Smooth muscle cell (in vitro differentiated cells): ENCODE data around the gene SESN3. TPM values are rescaled to one million over a fixed set of nuclear protein-coding genes. Genes with fewer than 3 reads are reported as not detected.

Experiments
- DNase-seq: peaks from one replicate; lab custom pipeline; 2025; ENCODE audit not compliant: unreplicated experiment; lab: John Stamatoyannopoulos, UW
- H2AFZ ChIP-seq: fragments of 200-600 bp; sonication (generic); 2 replicates; pipeline ENCODE4 v1.6.0; 2016; ENCODE audit warnings: antibody characterized with exemption, low read depth, mild to moderate bottlenecking
- H3F3A ChIP-seq: fragments of 200-600 bp; sonication (generic); 2 replicates; pipeline ENCODE4 v1.6.0; 2017; ENCODE audit warnings: antibody characterized with exemption, low read depth
- H3K27ac ChIP-seq: fragments of 200-600 bp; sonication (generic); 2 replicates; pipeline ENCODE4 v1.5.1; 2016; ENCODE audit warnings: low read depth, mild to moderate bottlenecking
- H3K27me3 ChIP-seq: fragments of 200-600 bp; sonication (generic); 2 replicates; pipeline ENCODE4 v1.6.1; 2016; ENCODE audit warnings: low read depth, mild to moderate bottlenecking
- H3K36me3 ChIP-seq: fragments of 200-600 bp; sonication (generic); 2 replicates; pipeline ENCODE4 v1.5.1; 2016; ENCODE audit warnings: low read depth
- H3K4me1 ChIP-seq: fragments of 200-600 bp; sonication (generic); 2 replicates; pipeline ENCODE4 v1.5.1; 2016; ENCODE audit warnings: low read depth
- H3K4me2 ChIP-seq: fragments of 200-600 bp; sonication (generic); 2 replicates; pipeline ENCODE4 v1.6.0; 2016; ENCODE audit warnings: mild to moderate bottlenecking
- H3K4me3 ChIP-seq: fragments of 200-600 bp; sonication (generic); 2 replicates; pipeline ENCODE4 v1.5.1; 2016; ENCODE audit warnings: mild to moderate bottlenecking
- H3K79me2 ChIP-seq: fragments of 200-600 bp; sonication (generic); 2 replicates; pipeline ENCODE4 v1.6.0; 2016; ENCODE audit warnings: low read depth, mild to moderate bottlenecking
- H3K9ac ChIP-seq: fragments of 200-600 bp; sonication (generic); 2 replicates; pipeline ENCODE4 v1.6.0; 2016; ENCODE audit warnings: low read depth
- H3K9me3 ChIP-seq: fragments of 200-600 bp; sonication (generic); replicated peaks from 2 replicates; pipeline ENCODE4 v1.5.1; 2016; ENCODE audit warnings: low read depth
- H4K20me1 ChIP-seq: fragments of 200-600 bp; sonication (generic); 2 replicates; pipeline ENCODE4 v1.6.0; 2016; ENCODE audit warnings: low read depth
- CTCF ChIP-seq: fragments of 200-600 bp; sonication (generic); IDR thresholded peaks from 2 replicates; pipeline ENCODE4 v1.5.1; 2017; ENCODE audit warnings: borderline replicate concordance, mild to moderate bottlenecking, antibody characterized with exemption; ENCODE audit not compliant: insufficient read depth, poor library complexity, severe bottlenecking
- WGBS: methylation state at CpG from one replicate; pipeline ENCODE4 v1.1.7; 2016; ENCODE audit warnings: low lambda C conversion rate; 5-methylcytosine and 5-hydroxymethylcytosine counted together
- polyA plus RNA-seq: library from polyadenylated mRNA; unstranded; fragments of >200 nt; fragmentation: Nextera tagmentation; extraction: Ambion mirVana; gene quantifications from 2 replicates; pipeline ENCODE4 v1.2.1, GENCODE V29; 2016
- total RNA-seq: library from RNA; depleted of rRNA; stranded (reverse); fragments of >200 nt; gene quantifications from 2 replicates; pipeline ENCODE4 v1.2.3, GENCODE V29; 2014

SESN3 gene
- total and polyA plus RNA-seq, 2 experiments from 2014 or later, result 20.4 to 374 TPM

GRCh38 chr11:95255251-95256145, 24.5 kb upstream of the SESN3 start:
- H3K9me3 ChIP-seq, result no peaks in the 10 kb centered on the region
- 65% methylated on average over 4 of the region's 4 CpGs for WGBS
- H3K27me3 ChIP-seq, result no peaks in the 10 kb centered on the region
- no peak overlapping the region for H3K4me3 ChIP-seq
- H3F3A ChIP-seq, result peaks cover 6% of the 10 kb centered on the region
- H2AFZ ChIP-seq, result peak overlapping the region; percentile 72
- no peak overlapping the region for H3K9ac ChIP-seq
- no peaks in the 10 kb centered on the region for H3K36me3 ChIP-seq
- H3K4me2 ChIP-seq, result peak overlapping the region; percentile 35
- H3K4me1 ChIP-seq, result peaks cover 51% of the 10 kb centered on the region
- H4K20me1 ChIP-seq, result no peaks in the 10 kb centered on the region
- peak overlapping the region; percentile 66 for H3K27ac ChIP-seq
- no peak for TF ChIP-seq CTCF
- H3K79me2 ChIP-seq, result no peaks in the 10 kb centered on the region
- no peak for DNase-seq

GRCh38 chr11:95254716-95255115, 23.7 kb upstream of the SESN3 start:
- Histone ChIP-seq H4K20me1 (no peaks in the 10 kb centered on the region), H3K4me1 (peaks cover 51% of the 10 kb centered on the region), H3F3A (peaks cover 6% of the 10 kb centered on the region), H3K27ac (peak overlapping the region; percentile 66), H3K4me2 (peak overlapping the region; percentile 66), H3K9ac (no peak overlapping the region), H3K27me3 (no peaks in the 10 kb centered on the region), H3K4me3 (no peak overlapping the region), H3K79me2 (no peaks in the 10 kb centered on the region), H2AFZ (no peak overlapping the region), H3K36me3 (no peaks in the 10 kb centered on the region), H3K9me3 (no peaks in the 10 kb centered on the region)
- no peak for DNase-seq
- no peak for TF ChIP-seq CTCF

- Histone ChIP-seq H3K27ac (peak overlapping the region; percentile 66), H3K9me3 (no peaks in the 10 kb centered on the region), H3K4me3 (peak overlapping the region; percentile 43), H3F3A (peaks cover 6% of the 10 kb centered on the region), H3K27me3 (no peaks in the 10 kb centered on the region), H3K79me2 (no peaks in the 10 kb centered on the region), H3K36me3 (no peaks in the 10 kb centered on the region), H3K4me1 (peaks cover 51% of the 10 kb centered on the region), H3K4me2 (peak overlapping the region; percentile 66), H3K9ac (peak overlapping the region; percentile 32), H2AFZ (peak overlapping the region; percentile 48), H4K20me1 (no peaks in the 10 kb centered on the region)
- DNase-seq, result peak; percentile 16
- WGBS, result 15% methylated on average over 8 of the region's 8 CpGs
- no peak for TF ChIP-seq CTCF
Observed at GRCh38 chr11:95254131-95254704, 23.2 kb upstream of the SESN3 start.
